Astrocyte of the cerebellum (primary cell): ENCODE measurements around the gene INPP4A.

ENCODE experiments used
- DNase-seq: peaks from one replicate; pipeline ENCODE4 v3.0.0-alpha.2; 2011; ENCODE audit warnings: low read depth
- H3K4me3 ChIP-seq: 2 replicates; pipeline ENCODE4 v1.5.1; 2011; ENCODE audit warnings: mild to moderate bottlenecking, low read depth, low read length, moderate library complexity
- CTCF ChIP-seq: IDR thresholded peaks from 2 replicates; pipeline ENCODE4 v1.5.1; 2012; ENCODE audit warnings: low read length, low read depth, moderate library complexity, mild to moderate bottlenecking; ENCODE audit errors: missing control alignments
- in situ Hi-C: cut with HindIII; loops from 2 replicates; pipeline ENCODE4 v1.10.0; 2017; ENCODE audit warnings: low sequenced_read_pairs

INPP4A gene

GRCh38 chr2:98485453-98485755 lies 40.7 kb downstream of the INPP4A start:
- DNase-seq: no peak
- no peak for TF ChIP-seq CTCF
- in situ Hi-C loops: no loop called here
- no peak overlapping the region for H3K4me3 ChIP-seq

GRCh38 chr2:98486374-98486981 lies 41.8 kb downstream of the INPP4A start:
- no peak for DNase-seq
- H3K4me3 ChIP-seq: no peak overlapping the region
- no peak for TF ChIP-seq CTCF
- in situ Hi-C loops: no loop called here

DNA sequence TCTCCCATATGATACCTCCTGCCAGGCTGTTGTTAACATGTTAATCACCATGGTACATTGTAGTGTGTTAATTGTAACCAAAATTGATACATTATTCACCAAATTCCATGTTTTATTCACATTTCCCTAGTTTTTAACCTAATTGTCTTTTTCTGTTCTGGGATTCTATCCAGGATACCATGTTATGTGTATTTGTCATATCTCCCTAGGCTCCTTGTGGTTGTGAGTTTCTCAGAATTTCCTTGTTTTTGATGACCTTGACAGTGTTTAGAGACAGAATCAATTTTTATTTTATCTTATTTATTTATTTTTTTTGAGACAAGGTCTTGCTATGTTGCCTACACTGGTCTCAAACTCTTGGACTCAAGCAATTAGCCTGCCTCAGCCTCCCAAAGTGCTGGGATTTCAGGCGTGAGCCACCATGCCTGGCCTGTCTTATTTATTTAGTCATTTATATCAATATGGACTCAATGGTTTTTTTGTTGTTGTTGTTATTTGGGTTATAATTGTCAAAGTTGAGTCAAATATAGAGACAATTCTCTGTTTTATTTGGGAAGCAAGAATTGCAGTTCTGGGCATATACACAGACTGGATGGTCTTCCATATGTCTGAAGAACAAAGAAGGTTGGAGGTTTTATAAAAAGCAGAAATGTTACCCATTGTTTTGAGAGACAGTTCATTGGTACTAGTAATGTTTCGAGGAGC lies 42.6 kb downstream of the INPP4A start:
- in situ Hi-C loops: no loop called here
- H3K4me3 ChIP-seq: no peak overlapping the region
- no peak for DNase-seq
- TF ChIP-seq CTCF: no peak

GRCh38 chr2:98487806-98488189 lies 43.1 kb downstream of the INPP4A start:
- peak; percentile 55 for TF ChIP-seq CTCF
- in situ Hi-C loops: no loop called here
- no peak for DNase-seq
- no peak overlapping the region for H3K4me3 ChIP-seq

- in situ Hi-C loops: no loop called here
- TF ChIP-seq CTCF: peak; percentile 2
- DNase-seq: no peak
Observed at GRCh38 chr2:98488252-98488651, 43.6 kb downstream of the INPP4A start.

DNA sequence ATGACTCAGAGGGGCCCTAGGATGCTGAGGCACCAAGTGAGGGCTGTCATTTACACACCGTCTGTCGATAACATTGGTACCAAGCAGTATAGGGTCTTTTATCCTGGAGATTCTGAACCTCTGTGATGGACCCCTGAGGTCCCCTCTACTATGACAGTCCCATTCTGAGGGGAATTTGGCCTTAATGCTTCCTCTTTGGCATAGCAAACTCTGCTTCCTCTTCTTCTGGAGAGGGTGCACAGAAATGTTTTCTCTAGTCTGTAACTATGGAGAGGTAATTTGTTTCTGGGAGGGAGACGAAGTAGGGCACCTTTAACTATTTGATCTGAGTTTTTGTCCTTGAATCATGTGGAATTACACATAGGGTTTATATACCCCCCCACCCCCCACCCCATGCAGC lies 44.8 kb downstream of the INPP4A start:
- TF ChIP-seq CTCF: no peak
- H3K4me3 ChIP-seq: no peak overlapping the region
- no peak for DNase-seq
- in situ Hi-C loops: no loop called here

More at GRCh38 chr2:98488252-98488651, 43.6 kb downstream of the INPP4A start:
- no peak overlapping the region for H3K4me3 ChIP-seq
